ENCODE measurements around the gene PITX1.

PITX1 gene

DNA sequence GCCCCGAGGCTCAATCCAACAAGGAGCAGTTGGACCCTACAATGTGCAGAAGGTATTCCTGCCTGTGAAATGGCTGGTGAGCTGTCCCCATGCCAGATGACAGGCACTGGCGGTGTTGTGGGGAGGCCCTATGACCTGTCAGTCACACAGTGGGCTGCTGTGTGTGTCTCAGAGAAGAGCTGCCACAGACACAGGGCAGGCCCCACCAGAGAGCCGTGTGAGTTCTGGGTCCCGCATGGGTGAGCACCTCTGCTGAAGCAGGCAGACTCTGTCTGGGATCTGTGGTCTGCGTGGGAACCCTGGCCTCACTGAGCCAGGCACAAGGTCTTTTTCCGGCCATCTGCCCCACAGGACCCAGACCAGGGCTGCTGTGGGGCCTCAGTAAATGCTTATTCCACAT, 37.3 kb upstream of the PITX1 start:
- 76 to 83% methylated on average over 5 to 6 of the region's 6 CpGs for WGBS, 2 experiments (ENCODE audit: insufficient coverage in 2 of 2)
- Histone ChIP-seq H3K4me1 (ENCODE audit: control insufficient read depth, insufficient read depth, low read length, poor library complexity, severe bottlenecking) (peaks cover 10% of the 10 kb centered on the region), H3K9me3 (ENCODE audit: control insufficient read depth, low read length) (no peaks in the 10 kb centered on the region), H3K27ac (ENCODE audit: low read depth, low read length, severe bottlenecking) (no peak overlapping the region), H3K36me3 (ENCODE audit: control insufficient read depth, insufficient read depth, low read length) (no peaks in the 10 kb centered on the region), H3K4me3 (ENCODE audit: extremely low read depth, insufficient read depth, low read length, poor library complexity, severe bottlenecking) (no peak overlapping the region)

- Histone ChIP-seq H3K27ac (ENCODE audit: low read depth, low read length, severe bottlenecking) (no peak overlapping the region), H3K36me3 (ENCODE audit: control insufficient read depth, insufficient read depth, low read length) (no peaks in the 10 kb centered on the region), H3K4me1 (ENCODE audit: control insufficient read depth, insufficient read depth, low read length, poor library complexity, severe bottlenecking) (peaks cover 10% of the 10 kb centered on the region), H3K4me3 (ENCODE audit: extremely low read depth, insufficient read depth, low read length, poor library complexity, severe bottlenecking) (no peak overlapping the region), H3K9me3 (ENCODE audit: control insufficient read depth, low read length) (no peaks in the 10 kb centered on the region)
- WGBS, 2 experiments (ENCODE audit: insufficient coverage in 2 of 2), result 82 to 86% methylated on average over 16 to 17 of the region's 19 CpGs
Observed at GRCh38 chr5:135069895-135070657, 36.0 kb upstream of the PITX1 start.

DNA sequence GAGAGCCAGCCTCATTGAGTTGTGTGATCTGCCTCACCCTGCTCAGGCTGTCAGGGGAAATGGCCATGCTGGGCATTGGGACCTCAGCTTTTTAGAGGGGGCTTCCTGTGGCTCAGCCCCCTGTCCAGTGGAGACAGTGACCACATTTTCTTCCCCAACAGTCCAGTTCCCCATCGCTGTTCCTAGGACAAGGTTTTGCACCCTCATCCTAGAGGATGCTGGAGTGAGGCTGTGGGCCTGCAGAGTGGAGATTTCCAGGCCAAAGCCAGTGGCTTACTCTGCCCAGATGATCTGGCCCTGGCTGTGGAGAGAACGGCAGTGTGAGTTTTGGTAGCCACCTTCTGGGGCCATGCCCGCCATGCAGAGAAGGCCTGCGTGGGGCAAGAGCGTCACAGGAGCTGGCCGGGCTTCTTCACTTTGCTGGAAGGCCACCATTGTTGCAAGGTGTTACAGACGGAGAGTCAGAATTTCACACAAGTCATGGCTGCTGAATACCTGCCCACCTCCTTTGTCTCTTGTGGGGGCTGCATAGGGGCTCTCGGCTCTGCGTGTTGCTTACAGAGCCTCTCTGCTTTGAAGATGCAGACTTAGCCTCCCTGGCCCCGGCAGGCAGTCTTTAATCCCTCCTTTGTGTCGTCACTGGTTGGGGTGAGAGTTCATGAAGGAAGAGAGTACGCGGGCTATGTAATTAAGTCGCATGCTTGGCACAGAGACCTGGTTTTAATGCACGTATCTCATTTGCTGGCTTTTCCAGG, 35.2 kb upstream of the PITX1 start:
- 70 to 81% methylated on average over 9 to 14 of the region's 15 CpGs for WGBS, 2 experiments (ENCODE audit: insufficient coverage in 2 of 2)
- no peaks in the 10 kb centered on the region for H3K9me3 ChIP-seq (ENCODE audit: control insufficient read depth, low read length)
- no peak overlapping the region for H3K4me3 ChIP-seq (ENCODE audit: extremely low read depth, insufficient read depth, low read length, poor library complexity, severe bottlenecking)
- peaks cover 10% of the 10 kb centered on the region for H3K4me1 ChIP-seq (ENCODE audit: control insufficient read depth, insufficient read depth, low read length, poor library complexity, severe bottlenecking)
- no peaks in the 10 kb centered on the region for H3K36me3 ChIP-seq (ENCODE audit: control insufficient read depth, insufficient read depth, low read length)
- no peak overlapping the region for H3K27ac ChIP-seq (ENCODE audit: low read depth, low read length, severe bottlenecking)

GRCh38 chr5:135067587-135067986, 33.6 kb upstream of the PITX1 start:
- no peak overlapping the region for H3K27ac ChIP-seq (ENCODE audit: low read depth, low read length, severe bottlenecking)
- WGBS, 2 experiments (ENCODE audit: insufficient coverage in 2 of 2), result 72 to 82% methylated on average over 6 to 8 of the region's 9 CpGs
- no peaks in the 10 kb centered on the region for H3K36me3 ChIP-seq (ENCODE audit: control insufficient read depth, insufficient read depth, low read length)
- H3K4me3 ChIP-seq (ENCODE audit: extremely low read depth, insufficient read depth, low read length, poor library complexity, severe bottlenecking), result no peak overlapping the region
- no peaks in the 10 kb centered on the region for H3K4me1 ChIP-seq (ENCODE audit: control insufficient read depth, insufficient read depth, low read length, poor library complexity, severe bottlenecking)
- no peaks in the 10 kb centered on the region for H3K9me3 ChIP-seq (ENCODE audit: control insufficient read depth, low read length)

GRCh38 chr5:135066781-135067180, 32.8 kb upstream of the PITX1 start:
- Histone ChIP-seq H3K4me1 (ENCODE audit: control insufficient read depth, insufficient read depth, low read length, poor library complexity, severe bottlenecking) (no peaks in the 10 kb centered on the region), H3K4me3 (ENCODE audit: extremely low read depth, insufficient read depth, low read length, poor library complexity, severe bottlenecking) (no peak overlapping the region), H3K36me3 (ENCODE audit: control insufficient read depth, insufficient read depth, low read length) (no peaks in the 10 kb centered on the region), H3K27ac (ENCODE audit: low read depth, low read length, severe bottlenecking) (no peak overlapping the region), H3K9me3 (ENCODE audit: control insufficient read depth, low read length) (no peaks in the 10 kb centered on the region)
- 91 to 100% methylated on average over 1 to 4 of the region's 5 CpGs for WGBS, 2 experiments (ENCODE audit: insufficient coverage in 2 of 2)

- H3K9me3 ChIP-seq (ENCODE audit: control insufficient read depth, low read length), result no peaks in the 10 kb centered on the region
- H3K36me3 ChIP-seq (ENCODE audit: control insufficient read depth, insufficient read depth, low read length), result no peaks in the 10 kb centered on the region
- no peak overlapping the region for H3K4me3 ChIP-seq (ENCODE audit: extremely low read depth, insufficient read depth, low read length, poor library complexity, severe bottlenecking)
- H3K4me1 ChIP-seq (ENCODE audit: control insufficient read depth, insufficient read depth, low read length, poor library complexity, severe bottlenecking), result no peaks in the 10 kb centered on the region
- H3K27ac ChIP-seq (ENCODE audit: low read depth, low read length, severe bottlenecking), result no peak overlapping the region
- WGBS, 2 experiments (ENCODE audit: insufficient coverage in 2 of 2), result 93 to 95% methylated on average over 8 to 9 of the region's 16 CpGs
Observed at GRCh38 chr5:135065306-135066265, 31.6 kb upstream of the PITX1 start.

- 93 to 97% methylated on average over 2 of the region's 4 CpGs for WGBS, 2 experiments (ENCODE audit: insufficient coverage in 2 of 2)
Observed at GRCh38 chr5:135064235-135064570, 30.2 kb upstream of the PITX1 start.

DNA sequence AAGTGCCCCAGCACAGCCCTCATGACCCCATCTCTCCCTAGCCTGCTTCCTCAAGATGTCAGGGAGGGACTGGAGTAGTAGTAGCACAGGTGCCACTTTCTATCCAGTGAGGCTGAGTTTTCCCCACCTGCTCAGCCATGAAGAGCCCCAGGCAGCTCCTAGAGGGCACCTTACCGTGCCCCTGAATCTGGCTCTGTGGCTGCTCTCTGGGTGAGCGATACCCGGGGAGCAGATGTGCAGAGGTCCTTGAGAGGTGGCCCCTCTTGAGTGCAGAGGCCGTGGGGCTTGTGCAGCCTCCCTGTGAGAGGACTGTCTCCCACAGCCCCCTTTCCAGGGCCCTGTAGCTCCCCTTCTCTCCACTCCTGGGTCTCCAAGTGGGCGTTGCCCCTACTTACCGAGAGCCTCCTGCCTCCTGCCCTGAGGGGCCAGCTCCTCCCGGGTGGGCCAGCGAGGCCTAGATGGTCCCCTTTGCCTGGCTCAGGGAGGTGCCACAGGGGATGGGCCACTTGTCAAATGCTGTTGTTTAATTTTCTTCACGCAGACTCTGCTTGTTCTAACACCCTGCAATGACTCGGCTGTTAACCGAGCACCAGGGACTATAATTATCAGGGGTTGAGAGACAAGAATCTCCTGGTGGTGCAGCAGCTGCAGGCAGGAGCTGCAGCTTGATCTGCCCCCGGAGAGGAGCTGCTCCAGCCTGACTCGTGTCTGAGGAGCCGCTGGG, 29.6 kb upstream of the PITX1 start:
- Histone ChIP-seq H3K9me3 (ENCODE audit: control insufficient read depth, low read length) (no peaks in the 10 kb centered on the region), H3K27ac (ENCODE audit: low read depth, low read length, severe bottlenecking) (no peak overlapping the region), H3K4me1 (ENCODE audit: control insufficient read depth, insufficient read depth, low read length, poor library complexity, severe bottlenecking) (peaks cover 7% of the 10 kb centered on the region), H3K4me3 (ENCODE audit: extremely low read depth, insufficient read depth, low read length, poor library complexity, severe bottlenecking) (no peak overlapping the region), H3K36me3 (ENCODE audit: control insufficient read depth, insufficient read depth, low read length) (no peaks in the 10 kb centered on the region)
- WGBS, 2 experiments (ENCODE audit: insufficient coverage in 2 of 2), result 80 to 88% methylated on average over 11 of the region's 14 CpGs

More at GRCh38 chr5:135064235-135064570, 30.2 kb upstream of the PITX1 start:
- Histone ChIP-seq H3K4me3 (ENCODE audit: extremely low read depth, insufficient read depth, low read length, poor library complexity, severe bottlenecking) (no peak overlapping the region), H3K27ac (ENCODE audit: low read depth, low read length, severe bottlenecking) (no peak overlapping the region), H3K9me3 (ENCODE audit: control insufficient read depth, low read length) (no peaks in the 10 kb centered on the region), H3K36me3 (ENCODE audit: control insufficient read depth, insufficient read depth, low read length) (no peaks in the 10 kb centered on the region), H3K4me1 (ENCODE audit: control insufficient read depth, insufficient read depth, low read length, poor library complexity, severe bottlenecking) (peaks cover 6% of the 10 kb centered on the region)

DNA sequence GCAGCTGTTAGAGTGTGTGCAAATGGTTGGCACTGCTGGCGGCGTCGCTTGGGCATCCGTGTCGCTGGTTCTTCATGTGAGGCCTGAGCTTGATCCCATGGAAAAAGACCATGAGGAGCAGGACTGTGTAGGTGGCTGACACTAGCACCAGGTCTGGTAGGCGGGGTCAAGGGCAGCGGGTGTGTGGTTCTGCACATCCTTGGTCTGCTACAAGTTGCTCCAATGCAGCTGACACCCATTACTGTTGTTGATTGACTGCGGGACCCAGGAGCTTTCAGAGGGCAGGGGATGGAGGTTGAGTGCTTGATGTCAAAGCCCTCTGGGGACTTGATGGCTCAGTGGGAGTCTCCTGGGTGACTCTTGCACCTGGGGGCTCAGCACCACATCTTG, 29.0 kb upstream of the PITX1 start:
- H3K4me1 ChIP-seq (ENCODE audit: control insufficient read depth, insufficient read depth, low read length, poor library complexity, severe bottlenecking), result peaks cover 13% of the 10 kb centered on the region
- H3K36me3 ChIP-seq (ENCODE audit: control insufficient read depth, insufficient read depth, low read length), result no peaks in the 10 kb centered on the region
- no peak overlapping the region for H3K4me3 ChIP-seq (ENCODE audit: extremely low read depth, insufficient read depth, low read length, poor library complexity, severe bottlenecking)
- H3K9me3 ChIP-seq (ENCODE audit: control insufficient read depth, low read length), result no peaks in the 10 kb centered on the region
- WGBS, 2 experiments (ENCODE audit: insufficient coverage in 2 of 2), result 91 to 98% methylated on average over 8 of the region's 8 CpGs
- H3K27ac ChIP-seq (ENCODE audit: low read depth, low read length, severe bottlenecking), result no peak overlapping the region

Measured in mesodermal cell (in vitro differentiated cells).